ENCODE data around the gene TBX10.
"Not testable (repeated sequence)": the region's sequence is repeated elsewhere in the genome, so short reads cannot be mapped to it uniquely, and the experiment has no call there.

Gene TBX10

GRCh38 chr11:67599149-67599548 is 40.4 kb downstream of the TBX10 start:
- DNase-seq (ENCODE audit: low read depth in 2 of 2): no peak

DNA sequence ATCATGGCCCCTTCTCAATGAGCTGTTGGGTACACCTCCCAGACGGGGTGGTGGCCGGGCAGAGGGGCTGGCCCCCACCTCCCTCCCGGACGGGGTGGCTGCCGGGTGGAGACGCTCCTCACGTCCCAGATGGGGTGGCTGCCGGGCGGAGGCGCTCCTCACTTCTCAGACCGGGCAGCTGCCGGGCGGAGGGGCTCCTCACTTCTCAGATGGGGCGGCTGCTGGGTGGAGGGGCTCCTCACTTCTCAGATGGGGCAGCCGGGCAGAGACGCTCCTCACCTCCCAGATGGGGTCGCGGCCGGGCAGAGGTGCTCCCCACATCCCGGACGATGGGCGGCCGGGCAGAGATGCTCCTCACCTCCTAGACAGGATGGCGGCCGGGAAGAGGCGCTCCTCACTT is 41.6 kb downstream of the TBX10 start:
- not testable (repeated sequence) for DNase-seq (ENCODE audit: low read depth in 2 of 2)

GRCh38 chr11:67597458-67597857 is 42.1 kb downstream of the TBX10 start:
- DNase-seq (ENCODE audit: low read depth in 2 of 2): not testable (repeated sequence)

DNA sequence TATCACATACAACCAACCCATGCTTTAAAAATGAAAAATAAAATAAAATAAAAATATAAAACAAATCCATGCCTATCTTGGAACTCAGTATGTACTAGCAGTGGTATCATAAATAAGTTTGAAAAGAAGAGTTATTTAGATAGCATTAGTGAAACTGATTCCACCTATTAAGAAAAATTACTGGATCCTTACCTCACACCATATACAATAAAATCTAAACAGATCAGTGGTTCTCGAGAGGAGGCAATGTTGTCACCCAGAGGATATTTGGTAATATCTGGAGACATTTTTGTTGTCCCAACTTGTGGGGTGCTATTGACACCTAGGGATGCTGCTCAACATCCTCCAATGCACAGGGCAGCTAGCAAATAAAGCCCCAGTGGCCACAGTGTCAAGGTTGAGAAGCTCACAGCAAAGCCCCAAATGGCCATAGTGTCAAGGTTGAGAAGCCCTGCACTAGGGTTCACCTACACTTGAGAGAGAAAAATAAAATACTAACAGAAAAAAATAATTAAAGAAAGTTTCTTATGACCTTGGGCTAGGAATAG is 42.7 kb downstream of the TBX10 start:
- no peak for DNase-seq (ENCODE audit: low read depth in 2 of 2)

DNA sequence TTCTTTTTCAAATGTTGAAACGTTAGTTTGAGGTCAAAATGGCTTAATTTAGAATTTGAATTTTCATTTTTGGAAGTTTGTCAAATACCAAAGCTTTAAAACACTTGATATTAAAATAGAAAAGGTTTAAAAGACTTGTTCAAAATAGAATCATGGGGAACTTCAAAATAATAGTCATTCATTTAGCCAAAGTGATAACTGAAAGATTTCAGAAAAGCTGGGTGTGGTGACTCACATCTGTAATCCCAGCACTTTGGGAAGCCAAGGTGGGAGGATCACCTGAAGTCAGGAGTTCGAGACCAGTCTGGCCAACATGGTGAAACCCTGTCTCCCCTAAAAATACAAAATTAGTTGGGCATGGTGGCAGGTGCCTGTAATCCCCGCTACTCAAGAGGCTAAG is 45.1 kb downstream of the TBX10 start:
- DNase-seq (ENCODE audit: low read depth in 2 of 2): no peak

- no peak for DNase-seq (ENCODE audit: low read depth in 2 of 2)
Observed at GRCh38 chr11:67593565-67593905, 46.0 kb downstream of the TBX10 start.

- DNase-seq (ENCODE audit: low read depth in 2 of 2): no peak
Observed at GRCh38 chr11:67592880-67593564, 46.5 kb downstream of the TBX10 start.

GRCh38 chr11:67588899-67589415 is 50.6 kb downstream of the TBX10 start:
- DNase-seq (ENCODE audit: low read depth in 2 of 2): not testable (repeated sequence)

DNA sequence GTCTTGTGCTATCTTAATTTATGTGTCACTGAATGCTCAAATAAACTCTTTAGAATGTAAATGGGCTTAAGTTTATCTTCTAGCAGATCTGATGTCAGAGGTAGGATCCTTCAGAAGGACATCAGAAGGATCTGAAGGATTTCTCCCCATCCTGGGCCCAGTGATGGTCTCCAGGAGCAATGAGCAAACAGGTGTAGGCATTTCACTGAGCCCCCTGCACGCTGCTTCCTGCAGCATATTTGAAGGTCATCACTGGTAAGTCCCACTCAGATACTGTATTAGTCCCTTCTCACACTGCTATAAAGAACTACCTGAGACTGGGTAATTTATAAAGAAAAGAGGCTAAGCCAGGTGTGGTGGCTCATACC is 51.4 kb downstream of the TBX10 start:
- no peak for DNase-seq (ENCODE audit: low read depth in 2 of 2)

DNA sequence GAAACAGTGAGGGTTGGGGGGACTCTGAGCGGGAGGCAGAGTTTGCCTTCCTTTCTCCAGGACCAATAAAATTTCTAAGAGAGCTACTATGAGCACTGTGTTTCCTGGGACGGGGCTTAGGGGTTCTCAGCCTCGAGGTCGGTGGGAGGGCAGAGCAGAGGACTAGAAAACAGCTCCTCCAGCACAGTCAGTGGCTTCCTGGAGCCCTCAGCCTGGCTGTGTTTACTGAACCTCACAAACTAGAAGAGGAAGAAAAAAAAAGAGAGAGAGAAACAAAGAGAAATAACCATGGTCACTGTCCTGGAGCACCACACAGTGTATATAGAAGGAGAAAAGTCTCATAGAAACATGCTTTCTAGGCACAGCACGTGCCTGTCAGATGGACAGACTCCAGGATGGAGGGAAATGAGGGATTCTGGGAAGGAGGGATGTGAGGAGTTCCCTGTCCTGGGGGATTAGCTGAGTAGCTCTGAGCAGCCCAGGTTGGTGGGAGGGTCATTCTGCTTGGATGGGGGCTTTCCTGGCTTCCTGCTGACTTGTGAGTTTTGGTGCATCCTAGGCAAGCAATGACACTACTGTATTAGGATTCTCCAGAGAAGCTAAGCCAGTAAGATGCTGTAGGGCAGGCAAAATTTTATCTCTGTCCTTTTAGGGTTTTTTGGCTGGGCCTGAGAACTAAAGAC is 52.9 kb downstream of the TBX10 start:
- DNase-seq (ENCODE audit: low read depth in 2 of 2): no peak

GRCh38 chr11:67585911-67586310 is 53.7 kb downstream of the TBX10 start:
- no peak for DNase-seq (ENCODE audit: low read depth in 2 of 2)

DNA sequence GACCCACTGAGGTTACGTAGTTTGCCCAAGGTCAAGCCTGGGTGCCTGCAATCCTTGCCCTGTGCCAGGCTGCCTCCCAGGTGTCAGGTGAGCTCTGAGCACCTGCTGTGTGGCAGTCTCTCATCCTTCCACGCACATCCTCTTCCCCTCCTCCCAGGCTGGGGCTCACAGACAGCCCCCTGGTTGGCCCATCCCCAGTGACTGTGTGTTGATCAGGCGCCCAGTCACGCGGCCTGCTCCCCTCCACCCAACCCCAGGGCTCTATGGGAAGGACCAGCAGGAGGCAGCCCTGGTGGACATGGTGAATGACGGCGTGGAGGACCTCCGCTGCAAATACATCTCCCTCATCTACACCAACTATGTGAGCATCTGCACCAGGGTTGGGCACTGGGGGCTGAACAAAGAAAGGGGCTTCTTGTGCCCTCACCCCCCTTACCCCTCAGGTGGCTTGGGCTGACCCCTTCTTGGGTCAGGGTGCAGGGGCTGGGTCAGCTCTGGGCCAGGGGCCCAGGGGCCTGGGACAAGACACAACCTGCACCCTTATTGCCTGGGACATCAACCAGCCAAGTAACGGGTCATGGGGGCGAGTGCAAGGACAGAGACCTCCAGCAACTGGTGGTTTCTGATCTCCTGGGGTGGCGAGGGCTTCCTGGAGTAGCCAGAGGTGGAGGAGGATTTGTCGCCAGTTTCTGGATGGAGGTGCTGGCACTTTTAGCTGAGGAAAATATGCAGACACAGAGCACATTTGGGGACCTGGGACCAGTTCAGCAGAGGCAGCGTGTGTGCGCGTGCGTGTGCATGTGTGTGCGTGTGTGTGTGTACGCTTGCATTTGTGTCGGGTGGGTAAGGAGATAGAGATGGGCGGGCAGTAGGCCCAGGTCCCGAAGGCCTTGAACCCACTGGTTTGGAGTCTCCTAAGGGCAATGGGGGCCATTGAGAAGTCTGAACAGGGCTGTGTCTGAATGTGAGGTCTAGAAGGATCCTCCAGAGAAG is 54.4 kb downstream of the TBX10 start:
- no peak for DNase-seq (ENCODE audit: low read depth in 2 of 2)

GRCh38 chr11:67584205-67584880 is 55.2 kb downstream of the TBX10 start:
- no peak for DNase-seq (ENCODE audit: low read depth in 2 of 2)

DNA sequence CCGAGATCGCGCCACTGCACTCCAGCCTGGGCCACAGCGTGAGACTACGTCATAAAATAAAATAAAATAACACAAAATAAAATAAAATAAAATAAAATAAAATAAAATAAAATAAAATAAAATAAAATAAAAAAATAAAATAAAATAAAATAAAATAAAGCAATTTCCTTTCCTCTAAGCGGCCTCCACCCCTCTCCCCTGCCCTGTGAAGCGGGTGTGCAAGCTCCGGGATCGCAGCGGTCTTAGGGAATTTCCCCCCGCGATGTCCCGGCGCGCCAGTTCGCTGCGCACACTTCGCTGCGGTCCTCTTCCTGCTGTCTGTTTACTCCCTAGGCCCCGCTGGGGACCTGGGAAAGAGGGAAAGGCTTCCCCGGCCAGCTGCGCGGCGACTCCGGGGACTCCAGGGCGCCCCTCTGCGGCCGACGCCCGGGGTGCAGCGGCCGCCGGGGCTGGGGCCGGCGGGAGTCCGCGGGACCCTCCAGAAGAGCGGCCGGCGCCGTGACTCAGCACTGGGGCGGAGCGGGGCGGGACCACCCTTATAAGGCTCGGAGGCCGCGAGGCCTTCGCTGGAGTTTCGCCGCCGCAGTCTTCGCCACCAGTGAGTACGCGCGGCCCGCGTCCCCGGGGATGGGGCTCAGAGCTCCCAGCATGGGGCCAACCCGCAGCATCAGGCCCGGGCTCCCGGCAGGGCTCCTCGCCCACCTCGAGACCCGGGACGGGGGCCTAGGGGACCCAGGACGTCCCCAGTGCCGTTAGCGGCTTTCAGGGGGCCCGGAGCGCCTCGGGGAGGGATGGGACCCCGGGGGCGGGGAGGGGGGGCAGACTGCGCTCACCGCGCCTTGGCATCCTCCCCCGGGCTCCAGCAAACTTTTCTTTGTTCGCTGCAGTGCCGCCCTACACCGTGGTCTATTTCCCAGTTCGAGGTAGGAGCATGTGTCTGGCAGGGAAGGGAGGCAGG is 56.0 kb downstream of the TBX10 start, which contains the start of gene GSTP1:
Gene GSTP1 (plus strand): TSS at position 566 of the 958 bp plus-strand sequence. CDS start 32 bp downstream, at position 598.
- peak; percentile 80 to 83 for DNase-seq (ENCODE audit: low read depth in 2 of 2)

DNA sequence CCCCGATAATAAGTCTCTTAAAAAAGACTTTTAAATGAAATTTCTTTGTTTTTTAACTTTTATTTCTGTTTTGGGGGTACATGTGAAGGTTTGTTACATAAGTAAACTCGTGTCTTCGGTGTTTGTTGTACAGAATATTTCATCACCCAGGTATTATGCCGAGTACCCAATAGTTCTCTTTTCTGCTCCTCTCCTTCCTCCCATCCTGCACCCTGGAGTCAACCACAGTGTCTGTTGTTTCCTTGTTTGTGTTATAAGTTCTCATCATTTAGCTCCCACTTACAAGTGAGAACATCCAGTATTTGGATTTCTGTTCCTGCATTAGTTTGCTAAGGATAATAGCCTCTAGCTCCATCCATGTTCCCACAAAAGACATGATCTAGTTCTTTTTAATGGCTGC is 57.6 kb downstream of the TBX10 start:
- no peak for DNase-seq (ENCODE audit: low read depth in 2 of 2)

DNA sequence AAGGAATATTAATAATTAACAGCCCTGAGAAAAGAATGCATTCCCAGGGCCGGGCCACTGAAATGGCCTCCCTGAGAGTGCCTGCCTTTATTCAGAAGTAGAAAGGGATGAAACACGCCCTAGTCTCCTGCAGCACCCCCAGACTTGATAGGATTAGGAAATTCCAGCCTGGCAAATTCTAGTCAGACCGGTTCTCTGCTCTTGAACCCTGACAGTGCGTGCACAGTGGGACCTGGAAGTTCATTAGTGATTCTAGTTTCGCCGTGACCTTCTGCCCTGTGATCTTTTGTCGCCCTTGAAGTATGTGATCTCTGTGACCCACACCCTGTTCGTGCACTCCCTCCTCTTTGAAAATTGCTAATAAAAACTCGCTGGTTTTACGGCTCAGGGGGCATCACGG is 58.1 kb downstream of the TBX10 start:
- no peak for DNase-seq (ENCODE audit: low read depth in 2 of 2)
